T1000 (cell line): ENCODE measurements around the gene EGF.

Experiments
- DNase-seq: peaks from one replicate; lab custom pipeline; 2025; ENCODE audit warnings: mixed read lengths; lab: John Stamatoyannopoulos, UW

EGF gene

DNA sequence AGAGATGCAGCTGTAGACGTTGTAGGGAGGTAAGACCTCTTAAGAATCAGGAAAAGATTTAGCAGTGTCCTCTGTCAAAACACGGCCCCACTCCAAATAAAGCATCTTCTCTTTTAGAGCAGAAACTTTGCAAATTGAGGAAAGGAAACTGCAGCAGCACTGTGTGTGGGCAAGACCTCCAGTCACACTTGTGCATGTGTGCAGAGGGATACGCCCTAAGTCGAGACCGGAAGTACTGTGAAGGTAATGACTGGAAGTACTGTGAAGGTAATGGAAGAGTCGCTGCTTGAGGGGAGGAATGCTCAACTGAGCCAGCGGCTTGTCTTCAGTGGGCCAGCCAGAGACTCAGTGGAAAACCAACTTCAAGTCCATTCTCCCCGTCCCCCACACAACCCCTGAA, 46.5 kb downstream of the EGF start:
- DNase-seq: no peak

DNA sequence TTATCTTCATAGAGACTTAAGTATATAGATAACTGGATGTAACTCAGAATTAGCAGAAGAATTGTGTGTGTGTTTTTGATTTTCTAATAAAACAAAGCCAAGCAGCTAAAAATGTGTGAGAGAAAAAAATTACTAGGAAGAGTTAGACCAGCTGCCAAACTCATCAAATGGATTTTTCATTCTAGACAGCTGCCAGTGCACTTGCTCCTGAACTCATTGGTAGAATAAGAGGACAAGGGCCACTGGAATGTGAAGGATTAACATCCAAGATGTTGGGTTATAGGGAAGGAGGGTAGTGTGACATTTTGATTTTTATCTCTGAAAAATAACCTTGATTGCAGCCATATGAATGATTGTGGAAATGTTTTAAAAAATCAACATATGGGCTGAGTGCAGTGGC, 49.7 kb downstream of the EGF start:
- no peak for DNase-seq

DNA sequence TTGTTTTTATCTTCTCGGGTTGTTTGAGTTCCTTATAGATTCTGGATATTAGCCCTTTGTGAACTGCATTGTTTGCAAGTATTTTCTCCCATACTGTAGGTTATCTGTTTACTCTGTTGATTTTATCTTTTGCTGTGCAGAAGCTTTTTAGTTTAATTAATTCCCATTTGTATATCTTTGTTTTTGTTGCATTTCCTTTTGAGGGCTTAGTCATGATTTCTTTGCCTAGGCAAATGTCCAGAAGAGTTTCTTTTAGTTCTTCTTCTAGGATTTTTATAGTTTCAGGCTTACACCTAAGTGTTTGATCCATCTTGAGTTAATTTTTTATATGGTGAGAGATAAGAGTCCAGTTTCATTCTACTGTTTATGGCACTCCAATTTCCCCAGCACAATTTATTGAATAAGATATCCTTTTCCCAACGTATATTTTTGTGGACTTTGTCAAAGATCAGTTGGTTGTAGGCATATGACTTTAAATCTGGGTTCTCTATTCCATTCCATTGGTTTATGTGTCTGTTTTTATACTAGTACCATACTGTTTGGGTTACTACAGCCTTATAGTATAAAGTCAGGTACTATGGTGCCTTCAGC, 54.3 kb downstream of the EGF start:
- DNase-seq: no peak

DNA sequence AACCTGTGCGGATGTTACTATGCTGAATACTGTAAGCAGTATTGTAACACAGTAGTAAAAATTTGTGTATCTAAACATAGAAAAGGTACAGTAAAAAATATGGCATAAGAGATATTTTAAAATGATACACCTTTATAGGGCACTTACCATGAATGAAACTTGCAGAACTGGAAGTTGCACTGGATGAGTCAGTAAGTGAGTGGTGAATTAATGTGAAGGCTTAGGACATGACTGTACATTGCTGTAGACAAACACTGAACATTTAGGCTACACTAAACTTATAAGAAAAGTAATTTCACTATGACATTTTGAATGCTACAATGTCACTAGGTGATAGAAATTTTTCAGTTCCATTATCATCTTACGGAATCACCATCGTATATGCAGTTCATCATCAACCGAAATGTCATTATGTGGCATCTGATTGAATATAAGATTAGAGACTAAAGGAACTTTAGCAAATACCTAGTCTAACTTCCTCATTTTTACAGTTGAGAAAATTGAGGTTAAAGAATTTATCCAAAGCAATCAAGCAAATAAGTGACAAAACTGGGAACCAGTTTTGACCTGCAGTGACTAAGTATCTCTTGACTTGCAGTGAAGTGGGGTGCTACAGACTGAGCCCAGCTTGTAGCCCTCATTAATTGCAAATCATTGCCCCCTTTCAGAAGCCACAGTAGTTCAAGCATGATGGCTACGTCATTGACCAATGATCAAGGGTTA, 55.3 kb downstream of the EGF start:
- DNase-seq: no peak

DNA sequence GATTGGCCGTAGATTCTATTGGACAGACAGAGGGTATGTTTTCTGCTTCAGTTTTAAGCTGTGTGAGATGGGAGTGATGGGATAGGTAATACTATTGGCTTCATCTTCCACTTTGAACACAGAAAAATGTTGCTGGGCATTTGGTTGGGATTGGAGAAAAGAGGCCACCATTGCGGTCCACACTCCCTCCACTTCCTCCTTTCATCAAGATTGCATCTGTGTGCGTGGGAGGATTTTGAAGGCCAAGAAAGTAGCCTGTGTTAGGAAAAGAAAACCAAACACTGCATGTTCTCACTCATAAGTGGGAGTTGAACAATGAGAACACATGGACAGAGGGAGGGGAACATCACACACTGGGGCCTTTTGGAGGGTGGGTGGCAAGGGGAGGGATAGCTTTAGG, 56.4 kb downstream of the EGF start:
- no peak for DNase-seq

DNA sequence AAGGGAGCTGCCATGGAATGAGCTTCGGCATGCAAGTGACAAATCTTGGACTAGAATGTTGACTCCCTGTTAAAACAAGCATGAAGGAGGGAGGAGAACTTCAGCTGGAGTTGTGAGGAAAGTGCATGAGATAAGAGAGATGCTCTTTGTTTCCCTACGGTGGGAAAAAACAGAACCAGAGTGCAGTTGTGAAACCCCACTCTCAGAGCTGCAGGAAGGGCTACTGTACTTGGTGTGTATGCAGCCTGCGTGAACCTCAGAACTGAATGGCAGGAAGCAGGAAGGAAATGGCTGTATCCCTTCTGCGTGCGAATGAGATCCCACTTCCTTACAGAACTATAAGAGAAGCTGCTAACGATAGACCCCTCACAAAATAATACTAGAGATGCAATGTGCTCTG, 57.2 kb downstream of the EGF start:
- DNase-seq: no peak

DNA sequence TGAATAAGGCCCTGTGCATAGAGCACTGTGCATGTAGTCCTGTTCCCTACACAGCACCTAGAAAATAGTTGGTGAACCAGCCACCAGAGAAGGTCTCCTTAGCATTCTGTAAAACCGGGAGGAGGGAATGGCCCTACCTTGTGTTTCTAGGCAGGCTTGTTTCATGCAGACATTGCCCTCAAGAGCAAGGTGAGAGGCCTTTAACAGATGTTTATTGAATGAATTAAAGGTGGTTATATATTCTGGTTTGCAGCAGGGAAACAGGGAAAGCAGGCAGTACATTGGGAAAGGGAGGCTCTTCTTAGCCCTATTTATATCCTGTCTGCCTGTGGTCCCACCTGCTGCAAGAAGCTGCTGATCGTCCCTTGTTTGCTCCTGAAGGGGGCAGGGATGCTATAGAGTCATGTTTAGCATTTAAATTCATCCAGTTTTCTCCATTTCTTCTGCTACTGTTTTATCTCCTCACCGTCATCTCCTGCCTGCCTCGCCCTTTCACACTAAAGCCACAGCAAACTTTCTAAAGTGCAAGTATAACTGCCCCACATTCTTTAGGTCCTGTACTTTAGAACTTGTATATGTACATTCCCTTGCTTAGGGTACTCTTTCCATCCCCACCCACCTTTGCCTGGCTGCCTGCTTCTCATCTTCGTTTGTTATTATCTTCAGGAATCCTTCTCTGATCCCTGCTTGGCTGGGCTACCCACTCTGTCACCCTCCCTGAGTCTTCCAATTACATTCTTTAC, 60.3 kb downstream of the EGF start:
- no peak for DNase-seq

DNA sequence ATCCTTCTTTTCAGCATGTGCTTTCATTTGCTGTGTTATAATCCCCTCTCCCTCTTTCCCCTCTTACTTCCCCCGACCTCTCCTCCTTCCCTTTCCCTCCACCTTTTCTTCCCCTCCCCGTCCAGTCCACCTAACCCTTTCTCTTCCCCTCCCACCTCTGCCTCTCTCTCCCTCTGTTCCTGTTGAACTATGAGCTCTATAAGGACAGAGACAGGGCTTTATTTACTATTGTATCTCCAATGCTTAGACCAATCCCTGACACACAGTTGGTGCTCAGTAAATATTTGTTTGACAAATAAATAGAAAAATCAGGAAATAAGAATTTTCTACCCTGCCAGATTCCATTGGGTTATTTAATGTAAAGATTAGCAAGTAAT, 60.8 kb downstream of the EGF start:
- no peak for DNase-seq

DNA sequence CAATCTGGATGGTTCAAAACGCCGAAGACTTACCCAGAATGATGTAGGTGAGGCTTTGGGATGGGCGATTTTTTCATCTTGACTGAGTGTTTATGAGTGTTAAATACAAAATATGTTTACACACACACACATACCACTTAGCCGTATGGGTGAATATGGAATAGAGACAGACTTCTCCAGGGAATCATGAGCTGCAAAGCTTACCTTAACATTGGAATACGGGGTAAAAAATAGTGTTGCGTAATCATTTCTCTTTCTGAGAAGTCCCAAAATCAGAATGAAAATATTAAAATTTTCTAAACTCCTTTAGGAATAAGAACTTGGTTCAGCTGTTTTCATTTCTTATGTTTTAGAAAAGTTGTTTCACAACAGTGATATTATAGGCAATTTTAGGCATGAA, 63.5 kb downstream of the EGF start:
- no peak for DNase-seq

DNA sequence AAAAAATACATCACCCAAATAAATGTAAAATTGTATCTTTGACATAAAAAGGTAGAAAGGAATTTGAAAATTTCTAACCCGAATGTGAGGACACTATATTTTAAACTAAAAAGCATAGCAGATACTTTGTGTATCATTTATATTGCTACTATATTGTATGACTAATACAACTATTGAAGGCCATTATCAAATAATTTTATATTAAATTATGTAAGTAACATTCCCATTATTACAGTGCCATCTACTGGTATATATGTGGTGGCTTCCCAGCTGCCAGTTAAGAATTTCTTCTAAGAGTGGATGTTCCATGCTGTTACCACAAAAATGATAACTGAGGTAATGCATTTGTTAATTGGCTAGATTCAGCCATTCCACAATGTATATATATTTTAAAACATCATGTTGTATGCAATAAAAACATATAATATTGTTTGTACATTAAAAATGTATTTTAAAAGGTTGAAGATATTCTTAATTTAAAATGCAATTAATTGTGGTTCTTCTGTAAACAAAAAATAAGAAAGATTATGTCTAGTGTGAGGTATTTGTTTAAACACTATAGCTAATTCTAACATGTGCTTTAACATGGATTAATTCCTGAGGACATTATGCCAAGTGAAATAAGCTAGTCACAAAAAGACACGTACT, 65.3 kb downstream of the EGF start:
- no peak for DNase-seq

DNA sequence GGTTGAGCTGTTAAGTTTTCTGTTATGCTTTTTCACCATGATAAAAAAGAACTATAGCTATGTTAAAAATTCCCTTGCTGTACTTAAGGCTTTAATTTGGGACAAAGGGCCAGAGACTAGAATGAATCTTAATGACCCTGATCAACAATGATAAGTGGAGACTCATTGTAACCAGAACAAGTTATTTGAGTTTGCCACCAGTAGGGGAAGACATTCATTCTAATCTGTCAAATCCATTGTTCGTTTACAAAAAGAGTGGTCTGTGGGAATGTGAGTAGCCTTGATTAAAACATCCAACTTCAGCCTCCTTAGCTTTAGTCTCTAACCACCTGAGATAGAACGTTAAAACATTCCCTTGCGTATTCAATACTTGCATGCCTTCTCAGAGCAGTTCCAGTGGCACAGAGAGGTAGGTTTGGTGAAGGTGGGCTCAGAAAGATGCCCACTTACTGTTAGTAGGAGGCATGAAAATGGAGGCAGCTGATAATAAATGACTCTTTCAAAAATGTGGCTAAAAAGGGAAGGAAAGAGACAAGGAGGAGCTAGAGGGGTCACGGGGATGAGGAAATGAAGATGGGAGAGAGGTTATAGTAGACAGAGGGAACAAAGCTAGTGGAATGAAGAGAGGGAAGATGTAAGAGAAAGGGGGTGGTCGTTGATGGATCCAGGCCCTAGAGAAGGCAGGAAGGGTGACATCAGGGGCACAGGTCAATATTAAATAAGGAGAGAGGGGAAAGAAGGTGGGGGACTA, 66.2 kb downstream of the EGF start:
- no peak for DNase-seq

DNA sequence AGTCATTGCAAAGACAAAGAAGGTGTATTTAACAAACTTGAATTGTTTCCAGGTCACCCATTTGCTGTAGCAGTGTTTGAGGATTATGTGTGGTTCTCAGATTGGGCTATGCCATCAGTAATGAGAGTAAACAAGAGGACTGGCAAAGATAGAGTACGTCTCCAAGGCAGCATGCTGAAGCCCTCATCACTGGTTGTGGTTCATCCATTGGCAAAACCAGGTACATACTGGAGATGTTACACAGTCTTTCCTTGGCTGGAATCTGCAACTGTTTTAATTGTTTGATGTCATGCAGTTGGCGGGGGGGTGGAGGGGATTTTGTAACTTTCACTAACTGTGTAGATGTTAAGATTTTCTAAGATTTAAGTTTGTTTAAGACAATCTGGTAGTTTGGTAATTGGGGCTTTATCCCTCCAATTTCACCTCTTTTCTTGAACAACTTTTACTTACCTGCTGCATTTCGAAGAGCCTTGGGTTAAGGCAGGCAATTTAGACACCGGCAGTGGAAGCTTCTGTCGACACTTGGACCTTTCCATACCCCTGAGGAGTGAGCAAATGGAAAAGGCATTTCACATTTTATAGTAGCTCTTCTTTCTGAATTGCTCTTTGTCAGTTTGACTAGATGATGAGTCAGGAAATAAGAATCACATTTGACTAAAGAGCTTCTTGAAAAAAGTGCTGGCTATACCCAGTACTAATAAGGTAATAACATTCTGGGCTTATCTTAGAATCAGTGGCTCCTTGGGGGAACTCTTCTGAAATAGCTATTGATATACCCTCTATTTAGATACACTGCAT, 67.4 kb downstream of the EGF start:
- peak; percentile 17 for DNase-seq

DNA sequence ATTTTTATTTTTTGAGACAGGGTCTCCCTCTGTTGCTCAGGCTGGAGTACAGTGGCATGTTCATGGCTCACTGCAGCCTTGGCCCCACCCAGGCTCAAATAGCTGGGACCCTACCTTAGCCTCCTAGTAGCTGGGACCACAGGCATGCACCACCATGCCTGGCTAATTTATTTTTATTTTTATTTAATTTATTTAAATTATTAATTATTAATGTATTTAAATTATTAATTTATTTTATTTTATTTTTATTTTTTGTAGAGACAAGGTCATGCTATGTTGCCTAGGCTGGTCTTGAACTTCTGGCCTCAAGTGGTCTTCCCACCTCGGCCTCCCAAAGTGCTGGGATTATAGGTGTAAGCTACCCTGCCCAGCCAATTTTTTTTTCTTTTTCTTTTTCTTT, 69.3 kb downstream of the EGF start:
- no peak for DNase-seq

DNA sequence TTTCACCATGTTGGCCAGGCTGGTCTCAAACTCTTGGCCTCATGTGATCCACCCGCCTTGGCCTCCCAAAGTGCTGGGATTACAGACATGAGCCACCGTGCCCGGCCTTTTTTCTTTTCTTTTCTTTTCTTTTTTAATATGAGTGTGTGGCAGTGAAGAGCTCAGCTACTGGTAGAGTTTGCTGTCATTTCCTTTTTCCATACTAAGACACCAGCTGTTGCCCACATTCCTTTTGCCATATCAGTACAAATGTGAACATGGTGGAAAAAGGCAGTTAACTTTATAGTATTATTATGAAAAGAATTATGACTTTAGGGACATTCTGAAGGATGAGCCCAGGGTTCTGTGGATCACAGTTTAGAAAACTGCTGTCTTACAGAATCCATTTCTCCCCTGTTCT, 69.8 kb downstream of the EGF start:
- DNase-seq: no peak

DNA sequence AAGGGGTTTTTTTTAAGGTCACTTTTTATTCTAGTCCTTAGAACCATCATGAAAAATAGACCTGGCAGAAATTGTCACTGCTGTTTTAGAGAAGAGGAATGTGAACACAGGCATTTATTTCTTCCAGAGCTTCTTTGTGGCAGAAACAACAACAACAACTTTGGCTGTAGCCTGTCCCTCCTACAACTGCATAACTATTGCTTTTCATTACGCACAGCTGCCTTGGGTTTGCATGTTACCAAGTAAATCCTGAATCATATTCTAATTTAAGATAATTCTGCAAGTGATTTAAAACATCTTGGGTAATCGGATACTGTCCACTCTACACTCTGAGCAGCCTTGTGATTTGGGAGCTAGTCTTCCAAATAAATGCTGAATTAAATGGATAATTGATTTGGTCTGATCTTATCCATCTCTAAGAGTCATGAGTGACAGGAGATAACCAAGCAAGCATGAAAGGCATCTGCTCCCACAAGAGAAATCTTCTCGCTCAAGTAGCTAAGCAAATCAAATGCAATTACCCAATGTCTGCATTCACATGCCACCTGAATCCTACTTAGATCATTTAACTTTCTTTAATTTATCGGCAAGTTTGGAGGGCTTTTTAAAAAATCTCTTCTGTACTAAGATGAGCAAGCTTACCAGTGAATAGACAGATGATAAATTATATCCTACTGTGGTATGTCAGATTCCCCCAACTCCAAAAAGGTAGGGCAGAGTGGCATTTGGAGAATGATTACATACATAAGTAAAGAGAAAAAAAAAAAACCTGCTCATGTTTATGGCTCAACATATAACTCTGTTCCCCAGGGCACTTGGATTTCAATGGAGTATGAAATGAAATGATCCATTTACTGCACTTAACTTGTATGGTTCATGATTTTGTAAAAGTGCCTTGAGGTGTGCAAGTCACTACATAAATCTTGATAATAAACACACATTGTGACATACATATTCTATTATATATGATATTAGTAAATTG, 73.6 kb downstream of the EGF start:
- no peak for DNase-seq

DNA sequence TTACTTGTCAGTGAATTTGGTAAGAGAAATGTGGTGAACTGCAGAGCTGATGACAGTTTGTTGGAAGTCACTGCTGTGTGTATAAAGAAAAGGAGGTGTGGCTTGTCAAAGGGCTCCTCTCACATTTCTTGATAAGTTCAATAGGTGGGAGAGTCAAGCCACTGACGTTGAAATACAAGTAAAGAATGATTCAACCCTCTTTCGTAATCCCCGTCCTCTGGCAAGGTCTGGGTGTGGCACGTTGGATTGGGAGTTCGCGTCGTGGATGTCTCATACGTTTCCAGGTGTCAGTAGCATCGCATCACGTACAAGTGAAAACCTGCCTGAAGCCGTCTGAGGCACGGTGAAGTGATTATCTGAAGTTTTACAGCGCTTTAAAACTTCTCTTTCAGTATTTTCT, 76.4 kb downstream of the EGF start:
- no peak for DNase-seq

DNA sequence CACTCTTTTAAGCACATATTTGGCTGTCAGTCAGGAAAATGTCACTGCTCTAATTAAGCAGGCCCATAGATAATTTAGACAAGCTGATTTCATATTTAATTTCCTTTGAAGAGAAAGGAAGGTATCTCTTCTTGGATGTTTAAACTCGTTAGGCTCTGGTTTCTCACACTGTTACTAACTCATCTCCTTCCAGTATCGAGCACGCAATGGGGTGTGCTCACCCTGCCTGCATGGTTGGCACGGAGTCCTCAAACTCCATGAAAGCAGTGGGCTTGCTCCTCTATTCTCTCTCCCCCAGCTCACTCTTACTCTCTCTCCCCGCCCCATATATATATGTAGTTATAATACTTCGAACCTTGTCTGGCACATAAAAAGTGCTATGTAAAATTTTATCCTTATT, 76.9 kb downstream of the EGF start:
- no peak for DNase-seq

DNA sequence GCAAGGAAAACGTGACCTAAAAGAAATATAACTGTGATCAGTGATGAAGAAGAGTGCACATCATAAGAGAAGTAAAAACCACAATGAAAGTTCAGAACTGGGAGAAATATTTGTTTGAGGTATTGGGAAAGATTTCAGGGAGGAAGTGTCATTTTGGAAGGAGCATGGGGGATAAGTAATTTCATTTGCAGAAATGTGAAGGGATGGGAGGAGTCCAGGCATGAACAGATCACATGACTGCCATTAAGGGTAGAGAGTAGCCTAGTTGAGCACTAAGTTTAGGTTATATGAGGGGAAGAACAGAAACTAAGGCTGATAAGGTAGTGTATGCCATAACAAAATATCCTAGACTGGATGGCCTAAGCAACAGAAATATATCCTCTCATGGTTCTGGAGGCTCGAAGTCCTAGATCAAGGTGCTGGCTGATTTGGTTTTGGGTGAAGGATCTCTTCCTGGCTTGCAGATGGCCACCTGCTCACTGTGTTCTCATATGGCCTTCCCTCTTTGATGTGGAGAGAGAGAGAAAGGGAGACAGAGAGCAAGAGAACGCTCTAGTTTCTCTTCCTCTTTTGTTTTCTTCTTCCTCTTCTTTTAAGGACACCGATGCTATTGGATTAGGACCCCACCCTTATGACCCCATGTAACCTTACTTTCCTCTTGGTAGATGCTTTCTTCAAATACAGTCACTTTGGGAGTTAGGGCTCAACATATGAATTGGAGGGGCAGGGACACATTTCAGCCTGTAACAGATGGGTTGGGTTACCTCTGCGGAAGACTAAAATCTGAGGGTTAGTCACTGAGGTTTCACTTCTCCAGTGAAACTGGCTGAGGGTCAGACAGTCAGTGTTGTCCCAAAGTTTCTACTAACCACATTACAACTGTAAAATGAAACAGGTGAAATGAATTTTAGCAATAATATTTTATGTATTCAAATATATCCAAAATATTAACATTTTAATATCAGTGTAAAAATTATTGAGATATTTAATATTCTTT, 77.9 kb downstream of the EGF start:
- DNase-seq: no peak

DNA sequence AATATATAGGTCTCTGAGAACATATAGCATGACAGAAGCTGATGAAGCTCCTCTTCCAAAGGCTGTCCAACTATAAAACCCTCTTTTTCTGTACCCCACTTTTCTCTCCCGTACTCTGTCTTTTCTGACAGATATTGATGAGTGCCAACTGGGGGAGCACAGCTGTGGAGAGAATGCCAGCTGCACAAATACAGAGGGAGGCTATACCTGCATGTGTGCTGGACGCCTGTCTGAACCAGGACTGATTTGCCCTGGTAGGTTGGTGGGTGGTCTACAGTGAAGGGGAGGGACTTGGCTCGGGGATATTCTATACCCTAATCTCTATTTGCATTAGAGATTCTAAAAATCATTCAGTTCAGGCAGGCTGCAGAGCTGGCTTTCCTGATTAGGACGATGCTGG, 80.4 kb downstream of the EGF start:
- no peak for DNase-seq
